ENCODE results near the gene ZNF865.
A peak's percentile ranks its signal among the peaks of the same experiment; 100 is the strongest.

The ZNF865 gene

GRCh38 chr19:55643887-55644176, 38.4 kb downstream of the ZNF865 start:
- DNase-seq (ENCODE audit: low read depth in 2 of 3, low spot score in 1 of 3), result no peak

- no peak for DNase-seq (ENCODE audit: low read depth in 2 of 3, low spot score in 1 of 3)
Measured at GRCh38 chr19:55644191-55644833, 38.9 kb downstream of the ZNF865 start.

GRCh38 chr19:55644842-55645511, 39.5 kb downstream of the ZNF865 start:
- no peak for DNase-seq (ENCODE audit: low read depth in 2 of 3, low spot score in 1 of 3)

GRCh38 chr19:55645512-55645881, 40.0 kb downstream of the ZNF865 start:
- DNase-seq (ENCODE audit: low read depth in 2 of 3, low spot score in 1 of 3), result no peak

GRCh38 chr19:55646889-55647731, 41.7 kb downstream of the ZNF865 start:
- no peak for DNase-seq (ENCODE audit: low read depth in 2 of 3, low spot score in 1 of 3)

GRCh38 chr19:55647732-55648584, 42.5 kb downstream of the ZNF865 start, which contains the start of gene CCDC106:
Gene CCDC106 (plus strand): TSS chr19:55648212. CDS start chr19:55649047, 835 bp downstream.
- no peak for DNase-seq (ENCODE audit: low read depth in 2 of 3, low spot score in 1 of 3)

- DNase-seq (ENCODE audit: low read depth in 2 of 3, low spot score in 1 of 3), result no peak
Measured at GRCh38 chr19:55648585-55649267, 43.3 kb downstream of the ZNF865 start.

- DNase-seq (ENCODE audit: low read depth in 2 of 3, low spot score in 1 of 3), result no peak
Measured at GRCh38 chr19:55649268-55650125, 44.0 kb downstream of the ZNF865 start.

GRCh38 chr19:55650126-55650557, 44.7 kb downstream of the ZNF865 start:
- DNase-seq (ENCODE audit: low read depth in 2 of 3, low spot score in 1 of 3), result no peak

- no peak for DNase-seq (ENCODE audit: low read depth in 2 of 3, low spot score in 1 of 3)
Measured at GRCh38 chr19:55650602-55651230, 45.3 kb downstream of the ZNF865 start.

GRCh38 chr19:55651236-55651635, 45.8 kb downstream of the ZNF865 start:
- DNase-seq (ENCODE audit: low read depth in 2 of 3, low spot score in 1 of 3), result no peak

- DNase-seq (ENCODE audit: low read depth in 2 of 3, low spot score in 1 of 3), result no peak
Measured at GRCh38 chr19:55652311-55653128, 47.1 kb downstream of the ZNF865 start.

- peak; percentile 93 to 95 (median 94) for DNase-seq (ENCODE audit: low read depth in 2 of 3, low spot score in 1 of 3)
Measured at GRCh38 chr19:55653651-55654322, 48.3 kb downstream of the ZNF865 start.

- peak; percentile 98 to 99 (median 98) for DNase-seq (ENCODE audit: low read depth in 2 of 3, low spot score in 1 of 3)
Measured at GRCh38 chr19:55654323-55654867, 48.9 kb downstream of the ZNF865 start.

GRCh38 chr19:55654868-55655647, 49.6 kb downstream of the ZNF865 start, which contains the start of gene U2AF2:
Gene U2AF2 (plus strand): TSS chr19:55655035. CDS start chr19:55655105, 70 bp downstream.
- peak; percentile 93 to 96 (median 95) for DNase-seq (ENCODE audit: low read depth in 2 of 3, low spot score in 1 of 3)

- no peak for DNase-seq (ENCODE audit: low read depth in 2 of 3, low spot score in 1 of 3)
Measured at GRCh38 chr19:55655648-55656040, 50.2 kb downstream of the ZNF865 start.

- DNase-seq (ENCODE audit: low read depth in 2 of 3, low spot score in 1 of 3), result no peak
Measured at GRCh38 chr19:55656552-55656951, 51.1 kb downstream of the ZNF865 start.
